Neuronal stem cell (in vitro differentiated cells): ENCODE data around the gene SLC16A3.

ENCODE experiments used
- DNase-seq: peaks from one replicate; pipeline ENCODE4 v3.0.0-alpha.2; 2013; ENCODE audit warnings: low spot score
- H2AFZ ChIP-seq: one replicate; pipeline ENCODE4 v1.6.1; 2013; ENCODE audit warnings: mild to moderate bottlenecking, low read length, inconsistent platforms
- H2AK5ac ChIP-seq: 2 replicates; pipeline ENCODE4 v1.6.1; 2013; ENCODE audit warnings: low read depth, mild to moderate bottlenecking, inconsistent platforms, low read length, moderate library complexity, mixed read lengths
- H2BK120ac ChIP-seq: 2 replicates; pipeline ENCODE4 v1.6.1; 2013; ENCODE audit warnings: low read depth, mild to moderate bottlenecking, inconsistent platforms, low read length, moderate library complexity, mixed read lengths
- H2BK12ac ChIP-seq: one replicate; pipeline ENCODE4 v1.6.1; 2013; ENCODE audit warnings: low read length, inconsistent platforms
- H2BK15ac ChIP-seq: 2 replicates; pipeline ENCODE4 v1.6.1; 2013; ENCODE audit warnings: mild to moderate bottlenecking, low read length, inconsistent platforms, mixed read lengths
- H2BK5ac ChIP-seq: one replicate; pipeline ENCODE4 v1.6.1; 2013; ENCODE audit warnings: inconsistent platforms, mild to moderate bottlenecking, low read length, moderate library complexity
- H3K14ac ChIP-seq: one replicate; pipeline ENCODE4 v1.6.1; 2013; ENCODE audit warnings: low read length, inconsistent platforms
- H3K18ac ChIP-seq: 2 replicates; pipeline ENCODE4 v1.6.1; 2013; ENCODE audit warnings: low read length, inconsistent platforms
- H3K23ac ChIP-seq: 2 replicates; pipeline ENCODE4 v1.6.1; 2013; ENCODE audit warnings: low read depth, mild to moderate bottlenecking, mixed read lengths, low read length, inconsistent platforms; ENCODE audit not compliant: poor library complexity
- H3K27ac ChIP-seq: replicated peaks from 3 replicates; pipeline ENCODE4 v1.5.1; 2013; ENCODE audit warnings: low read length, inconsistent platforms
- H3K27me3 ChIP-seq, 3 experiments: 2 replicates each; pipeline ENCODE4 v1.6.1; 2013; ENCODE audit warnings: low read length in 3 of 3, mild to moderate bottlenecking in 2 of 3, inconsistent platforms in 1 of 3, low read depth in 1 of 3, mixed read lengths in 1 of 3, moderate library complexity in 1 of 3; ENCODE audit not compliant: control insufficient read depth in 3 of 3, insufficient read depth in 3 of 3
- H3K36me3 ChIP-seq, 2 donors: replicated peaks in 1 of 2; 2 replicates each; pipeline ENCODE4 v1.6.1; 2013; ENCODE audit warnings: low read length in 2 of 2; ENCODE audit not compliant: control insufficient read depth in 2 of 2, insufficient read depth in 2 of 2
- H3K4ac ChIP-seq: 2 replicates; pipeline ENCODE4 v1.6.1; 2013; ENCODE audit warnings: inconsistent platforms, mild to moderate bottlenecking, low read length, moderate library complexity
- H3K4me1 ChIP-seq, 2 donors: 1 replicate in 1 of 2; 2 replicates in 1 of 2; pipeline ENCODE4 v1.6.1; 2013; ENCODE audit warnings: low read length in 2 of 2, low read depth in 1 of 2; ENCODE audit not compliant: control insufficient read depth in 2 of 2, insufficient read depth in 1 of 2
- H3K4me2 ChIP-seq: one replicate; pipeline ENCODE4 v1.6.1; 2013; ENCODE audit warnings: mild to moderate bottlenecking, low read length, inconsistent platforms; ENCODE audit not compliant: insufficient read depth, poor library complexity, severe bottlenecking
- H3K4me3 ChIP-seq, 2 donors: 2 replicates each; pipeline ENCODE4 v1.5.1; 2013; ENCODE audit warnings: low read length in 2 of 2, mild to moderate bottlenecking in 2 of 2, inconsistent platforms in 1 of 2, moderate library complexity in 1 of 2
- H3K79me1 ChIP-seq: one replicate; pipeline ENCODE4 v1.6.1; 2013; ENCODE audit warnings: low read depth, mild to moderate bottlenecking, inconsistent platforms, low read length, moderate library complexity
- H3K9ac ChIP-seq: one replicate; pipeline ENCODE4 v1.6.1; 2013; ENCODE audit warnings: mild to moderate bottlenecking, low read depth, low read length, inconsistent platforms; ENCODE audit not compliant: poor library complexity
- H3K9me3 ChIP-seq, 2 donors: replicated peaks in 1 of 2; 2 replicates each; pipeline versions ENCODE3 to v1.6.1; 2013; ENCODE audit warnings: low read length in 2 of 2, mild to moderate bottlenecking in 2 of 2, inconsistent platforms in 1 of 2, low read depth in 1 of 2, mixed read lengths in 1 of 2, moderate library complexity in 1 of 2; ENCODE audit not compliant: control insufficient read depth in 2 of 2, insufficient read depth in 1 of 2
- H4K8ac ChIP-seq: one replicate; pipeline ENCODE4 v1.6.1; 2013; ENCODE audit warnings: low read depth, mild to moderate bottlenecking, inconsistent platforms, low read length, moderate library complexity
- H4K91ac ChIP-seq: one replicate; pipeline ENCODE4 v1.6.1; 2013; ENCODE audit warnings: low read length, low read depth, mild to moderate bottlenecking, inconsistent platforms; ENCODE audit not compliant: poor library complexity
- WGBS, 2 donors: extraction: QIAGEN DNeasy Blood & Tissue Kit; methylation state at CpG; one replicate each; pipeline ENCODE4 v1.1.7; 2013; ENCODE audit warnings: missing lambda C conversion rate in 2 of 2, mixed read lengths in 1 of 2; ENCODE audit not compliant: insufficient read length in 2 of 2, insufficient replicate concordance in 1 of 2; ENCODE audit errors: extremely low coverage in 2 of 2; 5-methylcytosine and 5-hydroxymethylcytosine counted together

Gene SLC16A3

DNA sequence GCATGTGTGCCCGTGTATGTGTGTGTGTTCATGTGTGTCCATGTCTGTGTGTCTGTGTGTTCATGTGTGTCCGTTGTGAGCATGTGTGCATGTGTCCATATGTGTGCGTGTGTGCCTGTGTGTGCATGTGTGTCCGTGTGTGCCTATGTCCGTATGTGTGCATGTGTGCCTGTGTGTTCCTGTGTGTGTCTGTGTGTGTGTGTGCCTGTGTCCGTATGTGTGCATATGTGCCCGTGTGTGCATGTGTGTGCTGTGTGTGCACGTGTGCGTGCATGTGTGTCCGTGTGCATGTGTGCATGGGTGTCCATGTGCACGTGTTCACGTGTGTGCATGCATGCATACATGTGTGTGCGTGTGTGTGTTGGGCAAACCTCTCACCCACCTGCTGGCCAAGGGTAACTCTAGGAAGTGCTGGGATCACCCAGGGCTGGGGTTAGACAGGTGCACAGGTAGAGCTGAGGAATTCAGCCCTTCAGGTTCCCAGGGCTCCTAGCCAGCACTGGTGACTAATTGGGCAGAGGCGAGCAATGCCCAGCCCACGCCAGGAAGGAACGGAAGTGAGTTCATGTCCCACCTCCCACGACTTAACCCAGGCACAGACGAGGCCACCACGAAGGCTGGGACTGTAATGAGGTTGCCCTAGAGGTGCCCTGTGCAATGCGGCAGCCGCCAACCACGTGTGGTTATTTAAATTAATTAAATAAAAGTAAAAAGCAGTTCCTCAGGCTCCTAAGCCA is 52.8 kb downstream of the SLC16A3 start:
- WGBS, 2 donors, result no CpG with 5 or more reads among the region's 22 CpGs
- peaks cover 0 to 3% of the 10 kb centered on the region in 2 donors for H3K36me3 ChIP-seq
- DNase-seq, result no peak
- H3K9ac ChIP-seq, result peak overlapping the region; percentile 38
- H2BK5ac ChIP-seq, result no peak overlapping the region
- H3K4me2 ChIP-seq, result no peak overlapping the region
- no peak overlapping the region for H2AK5ac ChIP-seq
- H3K14ac ChIP-seq, result peak overlapping the region; percentile 43
- no peak overlapping the region for H2BK12ac ChIP-seq
- H3K4me3 ChIP-seq, result peak overlapping the region in 1 of 2 donors; percentile 71
- H3K4ac ChIP-seq, result no peak overlapping the region
- no peak overlapping the region for H2BK120ac ChIP-seq
- H2BK15ac ChIP-seq, result no peak overlapping the region
- no peak overlapping the region for H4K8ac ChIP-seq
- peaks cover 2% of the 10 kb centered on the region for H3K79me1 ChIP-seq
- H3K23ac ChIP-seq, result peak overlapping the region; percentile 96
- no peaks in the 10 kb centered on the region for H3K27me3 ChIP-seq
- peaks cover 0 to 3% of the 10 kb centered on the region in 2 donors for H3K9me3 ChIP-seq
- no peak overlapping the region for H3K27ac ChIP-seq
- no peak overlapping the region for H3K18ac ChIP-seq
- H3K4me1 ChIP-seq, result peaks cover 13 to 18% of the 10 kb centered on the region in 2 donors
- H4K91ac ChIP-seq, result no peak overlapping the region
- H2AFZ ChIP-seq, result no peak overlapping the region

DNA sequence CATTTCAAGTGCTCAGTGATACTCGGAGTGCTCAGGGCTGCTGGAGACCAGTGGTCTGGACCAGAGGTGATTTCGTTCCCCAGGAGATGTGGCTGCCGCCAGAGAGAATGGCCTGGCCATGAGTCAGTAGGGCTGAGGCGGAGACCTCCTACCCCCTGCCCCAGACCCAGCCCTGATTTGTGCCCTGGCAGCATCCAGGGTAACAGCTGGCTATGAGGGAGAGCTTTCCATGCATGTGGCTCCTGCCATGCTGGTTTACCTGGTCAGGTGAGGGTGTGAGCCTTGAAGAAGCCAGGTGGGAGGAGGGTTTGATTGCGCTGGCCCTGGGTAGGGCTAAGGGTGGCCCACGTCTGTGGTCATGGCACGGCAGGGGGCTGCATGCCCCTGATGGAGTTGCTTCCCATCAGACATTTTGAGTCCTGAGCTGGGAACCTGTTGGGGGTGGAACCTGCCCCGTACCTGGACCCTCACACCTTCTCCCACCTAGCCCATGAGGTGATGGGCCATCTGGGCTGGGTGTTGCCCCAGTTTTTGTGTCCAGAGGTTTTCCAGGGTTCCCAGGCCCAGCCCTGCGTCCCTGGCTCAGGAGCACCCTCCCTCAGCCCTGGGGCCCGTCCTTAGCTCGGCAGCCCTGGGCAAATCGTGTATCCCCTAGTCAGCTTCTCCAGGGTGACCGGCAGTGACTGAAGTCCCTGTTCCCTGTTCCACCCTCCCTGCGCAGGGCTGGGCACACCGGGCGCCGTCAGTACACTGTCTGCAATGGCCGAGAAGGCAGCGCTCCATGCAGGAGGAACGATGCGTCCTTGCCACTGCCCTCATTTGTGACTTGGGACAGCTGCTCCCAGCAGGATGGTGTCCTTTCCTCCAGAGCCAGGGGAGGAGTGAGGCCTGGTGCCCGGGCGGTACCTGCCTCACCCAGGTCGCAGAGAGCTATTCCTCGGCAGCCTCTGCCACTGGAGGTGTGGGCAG is 53.7 kb downstream of the SLC16A3 start:
- H2BK12ac ChIP-seq, result peak overlapping the region; percentile 16
- no peak for DNase-seq
- H3K14ac ChIP-seq, result peak overlapping the region; percentile 65
- peaks cover 10 to 14% of the 10 kb centered on the region in 2 donors for H3K4me1 ChIP-seq
- H3K18ac ChIP-seq, result peak overlapping the region; percentile 62
- H3K4ac ChIP-seq, result no peak overlapping the region
- no peak overlapping the region for H2BK120ac ChIP-seq
- peak overlapping the region; percentile 54 for H2AK5ac ChIP-seq
- no peak overlapping the region for H2BK5ac ChIP-seq
- peak overlapping the region in 1 of 2 donors; percentile 35 for H3K4me3 ChIP-seq
- H3K36me3 ChIP-seq, result peaks cover 0 to 3% of the 10 kb centered on the region in 2 donors
- H4K8ac ChIP-seq, result no peak overlapping the region
- no peak overlapping the region for H3K4me2 ChIP-seq
- H3K9me3 ChIP-seq, result peaks cover 6% of the 10 kb centered on the region in 2 donors
- H3K27ac ChIP-seq, result no peak overlapping the region
- H3K9ac ChIP-seq, result peak overlapping the region; percentile 6
- no peak overlapping the region for H2AFZ ChIP-seq
- H3K23ac ChIP-seq, result no peak overlapping the region
- H3K27me3 ChIP-seq, result no peaks in the 10 kb centered on the region
- WGBS, 2 donors, result no CpG with 5 or more reads among the region's 25 CpGs
- peak overlapping the region; percentile 73 for H4K91ac ChIP-seq
- no peak overlapping the region for H2BK15ac ChIP-seq
- H3K79me1 ChIP-seq, result peaks cover 2% of the 10 kb centered on the region

DNA sequence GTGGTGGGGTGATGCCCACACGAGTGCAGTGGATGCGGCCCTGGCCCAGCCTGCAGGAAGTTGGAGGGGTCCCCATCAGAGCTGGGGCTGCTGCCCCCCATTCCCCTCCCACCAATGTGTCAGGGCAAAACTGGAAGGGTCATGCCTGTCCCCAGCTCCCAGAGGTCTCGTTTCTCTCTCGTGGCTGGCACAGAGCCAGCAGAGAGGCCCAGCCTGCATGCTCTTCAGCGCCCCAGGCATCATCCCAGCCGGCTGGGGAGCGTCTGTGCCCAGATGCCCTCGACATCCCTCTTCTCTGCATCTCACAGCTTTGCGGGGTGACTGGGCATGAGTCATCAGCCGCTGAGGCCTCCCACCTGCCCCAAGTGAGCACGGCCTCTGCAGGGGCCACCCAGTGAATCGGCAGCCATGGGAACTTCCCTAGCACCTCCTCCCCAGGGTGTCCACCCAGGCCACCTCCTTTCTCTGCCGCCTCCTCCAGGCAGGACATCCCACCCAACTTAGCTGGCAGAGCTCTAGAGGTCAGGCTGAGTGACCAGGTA is 54.4 kb downstream of the SLC16A3 start:
- Histone ChIP-seq H3K79me1 (peaks cover 2% of the 10 kb centered on the region), H3K4me2 (no peak overlapping the region), H2BK12ac (peak overlapping the region; percentile 50), H4K91ac (no peak overlapping the region), H3K27ac (no peak overlapping the region), H2BK15ac (peak overlapping the region; percentile 75), H3K9ac (no peak overlapping the region), H4K8ac (no peak overlapping the region), H3K14ac (peak overlapping the region; percentile 25), H3K4ac (no peak overlapping the region), H2AFZ (no peak overlapping the region), H2AK5ac (peak overlapping the region; percentile 95), H3K18ac (peak overlapping the region; percentile 62), H3K4me3 (no peak overlapping the region), H3K9me3 (peaks cover 7 to 12% of the 10 kb centered on the region in 2 donors), H2BK120ac (no peak overlapping the region), H2BK5ac (peak overlapping the region; percentile 72), H3K36me3 (no peaks in the 10 kb centered on the region), H3K23ac (no peak overlapping the region), H3K27me3 (no peaks in the 10 kb centered on the region), H3K4me1 (peaks cover 10 to 11% of the 10 kb centered on the region in 2 donors)
- no CpG with 5 or more reads among the region's 13 CpGs for WGBS, 2 donors
- no peak for DNase-seq
